HCT116 (cell line): ENCODE results near the gene CFAP47. TPM values are rescaled to one million over a fixed set of nuclear protein-coding genes. Genes with fewer than 3 reads are reported as not detected.

Experiments used
- ATAC-seq: fragments of 200-7000 bp; cut with Tn5 transposase; 2 replicates; pipeline ENCODE4 v1.9.1; 2020; ENCODE audit warnings: mild to moderate bottlenecking, moderate library complexity
- BruUV-seq: library from RNA; stranded (reverse); fragments of 400-500 nt; replicated peaks from 2 replicates; lab custom pipeline; 2021; lab: Mats Ljungman, UMichigan
- CTCF ChIA-PET: fragments of 300-600 bp; sonication (Branson Sonifier 250); formaldehyde crosslinking; loops from one replicate; lab custom pipeline; 2021; ENCODE audit warnings: antibody characterized with exemption; lab: Charles Lee
- POLR2A ChIA-PET: fragments of 300-600, 350-600 bp; sonication (Branson Sonifier 250); formaldehyde crosslinking; loops from one replicate; lab custom pipeline; 2021; ENCODE audit warnings: antibody characterized with exemption; lab: Charles Lee
- RAD21 ChIA-PET, 2 experiments: fragments of 300-600 bp; sonication (Branson Sonifier 250); formaldehyde crosslinking; loops; one replicate each; lab custom pipeline; 2023; ENCODE audit warnings: low total read pairs in 2 of 2; ENCODE audit not compliant: uncharacterized antibody in 2 of 2, unreplicated experiment in 2 of 2, low non-redundant PET in 1 of 2; lab: Charles Lee
- DNase-seq: peaks from one replicate; pipeline ENCODE4 v3.0.0-alpha.2; 2010; ENCODE audit warnings: low read depth, low spot score
- H2AFZ ChIP-seq: fragments of 200-600 bp; shearing (Covaris generic), sonication (generic); 2 replicates; pipeline ENCODE4 v1.6.1; 2017; ENCODE audit warnings: low read depth, mixed run types, mixed read lengths, antibody characterized with exemption, low read length; ENCODE audit not compliant: poor library complexity, severe bottlenecking
- H3K27ac ChIP-seq: 2 replicates; pipeline ENCODE4 v1.5.1; 2012; ENCODE audit warnings: low read depth, low read length
- H3K27me3 ChIP-seq: fragments of 200-600 bp; sonication (generic); 2 replicates; pipeline ENCODE4 v1.6.1; 2016; ENCODE audit warnings: mixed run types, low read length, mixed read lengths; ENCODE audit not compliant: insufficient read depth
- H3K36me3 ChIP-seq, 2 experiments: fragments of 200-500 bp in 1 of 2; fragments of 200-600 bp in 1 of 2; sonication (Bioruptor generic) in 1 of 2; sonication (generic) in 1 of 2; 2 replicates each; pipeline versions ENCODE4 v1.5.1 to v1.6.1; 2014 to 2016; ENCODE audit warnings: low read length in 2 of 2, inconsistent platforms in 1 of 2, mixed read lengths in 1 of 2, mixed run types in 1 of 2; ENCODE audit not compliant: insufficient read depth in 2 of 2, control insufficient read depth in 1 of 2
- H3K4me1 ChIP-seq, 2 experiments: fragments of 200-600 bp in 1 of 2; sonication (generic) in 1 of 2; 2 replicates each; pipeline versions ENCODE4 v1.5.1 to v1.6.1; 2012 to 2017; ENCODE audit warnings: low read length in 2 of 2, inconsistent platforms in 1 of 2, mild to moderate bottlenecking in 1 of 2, mixed read lengths in 1 of 2, mixed run types in 1 of 2, moderate library complexity in 1 of 2; ENCODE audit not compliant: insufficient read depth in 2 of 2, control insufficient read depth in 1 of 2
- H3K4me2 ChIP-seq: fragments of 200-600 bp; sonication (generic); 2 replicates; pipeline ENCODE4 v1.6.1; 2017; ENCODE audit warnings: mixed run types, low read length, mixed read lengths
- H3K4me3 ChIP-seq, 2 experiments: fragments of 200-600 bp in 1 of 2; sonication (generic) in 1 of 2; replicated peaks in 1 of 2; 2 replicates each; pipeline ENCODE4 v1.5.1; 2011 to 2016; ENCODE audit warnings: low read length in 2 of 2, control low read depth in 1 of 2, low read depth in 1 of 2, mild to moderate bottlenecking in 1 of 2, mixed read lengths in 1 of 2, mixed run types in 1 of 2
- H3K79me2 ChIP-seq: fragments of 200-600 bp; sonication (generic); 2 replicates; pipeline ENCODE4 v1.6.1; 2017; ENCODE audit warnings: mild to moderate bottlenecking, mixed run types, low read length, moderate library complexity, mixed read lengths; ENCODE audit not compliant: insufficient read depth
- H3K9ac ChIP-seq: fragments of 200-600 bp; sonication (generic); 2 replicates; pipeline ENCODE4 v1.6.1; 2016; ENCODE audit warnings: low read length, mixed read lengths
- H3K9me2 ChIP-seq: fragments of 200-600 bp; sonication (generic), shearing (Covaris generic); 2 replicates; pipeline ENCODE4 v1.6.1; 2017; ENCODE audit warnings: mixed run types, mild to moderate bottlenecking, moderate library complexity; ENCODE audit not compliant: insufficient read depth
- H3K9me3 ChIP-seq, 2 experiments: fragments of 200-500 bp in 1 of 2; fragments of 200-600 bp in 1 of 2; sonication (Bioruptor generic) in 1 of 2; sonication (generic) in 1 of 2; 2 replicates each; pipeline ENCODE4 v1.6.1; 2014 to 2017; ENCODE audit warnings: low read length in 2 of 2, mixed read lengths in 2 of 2, inconsistent platforms in 1 of 2, low read depth in 1 of 2, mild to moderate bottlenecking in 1 of 2, mixed run types in 1 of 2, moderate library complexity in 1 of 2; ENCODE audit not compliant: control insufficient read depth in 1 of 2, insufficient read depth in 1 of 2
- H4K20me1 ChIP-seq: fragments of 200-600 bp; sonication (generic), shearing (Covaris generic); 2 replicates; pipeline ENCODE4 v1.6.1; 2017; ENCODE audit warnings: mixed run types, mild to moderate bottlenecking, moderate library complexity; ENCODE audit not compliant: insufficient read depth
- CBX3 ChIP-seq: IDR thresholded peaks from 2 replicates; pipeline ENCODE4 v1.6.1; 2012; ENCODE audit warnings: low read depth
- EGR1 ChIP-seq: IDR thresholded peaks from 2 replicates; pipeline ENCODE4 v1.6.1; 2012; ENCODE audit warnings: low read depth
- ELF1 ChIP-seq: IDR thresholded peaks from 2 replicates; pipeline ENCODE4 v1.6.1; 2012; ENCODE audit warnings: low read depth, borderline replicate concordance
- EZH2 ChIP-seq: fragments of 200-600 bp; sonication (generic); IDR thresholded peaks from 2 replicates; pipeline ENCODE4 v1.6.1; 2017; ENCODE audit warnings: antibody characterized with exemption, mixed run types
- EZH2phosphoT487 ChIP-seq: fragments of 200-600 bp; IDR thresholded peaks from 2 replicates; pipeline ENCODE4 v1.6.1; 2018; ENCODE audit warnings: antibody characterized with exemption, borderline replicate concordance
- FOSL1 ChIP-seq: IDR thresholded peaks from 2 replicates; pipeline ENCODE4 v1.6.1; 2012; ENCODE audit warnings: low read depth
- POLR2AphosphoS5 ChIP-seq: IDR thresholded peaks from 2 replicates; pipeline ENCODE4 v1.6.1; 2011; ENCODE audit warnings: mild to moderate bottlenecking, low read depth, low read length, moderate library complexity
- RAD21 ChIP-seq: IDR thresholded peaks from 2 replicates; pipeline ENCODE4 v1.6.1; 2012; ENCODE audit warnings: low read depth, mild to moderate bottlenecking
- SIN3A ChIP-seq: IDR thresholded peaks from 2 replicates; pipeline ENCODE4 v1.6.1; 2012; ENCODE audit warnings: low read depth
- SP1 ChIP-seq: IDR thresholded peaks from 2 replicates; pipeline ENCODE4 v1.6.1; 2012; ENCODE audit warnings: low read depth
- SRF ChIP-seq: IDR thresholded peaks from 2 replicates; pipeline ENCODE4 v1.6.1; 2012; ENCODE audit warnings: low read depth
- TCF7L2 ChIP-seq: IDR thresholded peaks from 2 replicates; pipeline ENCODE4 v1.7.0; 2011; ENCODE audit warnings: borderline replicate concordance, inconsistent platforms; ENCODE audit not compliant: insufficient read depth, insufficient read length; ENCODE audit errors: extremely low read depth
- YY1 ChIP-seq: IDR thresholded peaks from 2 replicates; pipeline ENCODE4 v1.6.1; 2011; ENCODE audit warnings: low read length, low read depth, moderate library complexity, mild to moderate bottlenecking; ENCODE audit not compliant: insufficient replicate concordance; ENCODE audit errors: extremely low read depth
- ZFX ChIP-seq: fragments of 450-650 bp; IDR thresholded peaks from 2 replicates; pipeline ENCODE4 v1.6.1; 2017
- ZNF274 ChIP-seq: fragments of 200-500 bp; sonication (Bioruptor generic); IDR thresholded peaks from 2 replicates; pipeline ENCODE4 v1.6.1; 2014; ENCODE audit warnings: mild to moderate bottlenecking, low read depth, low read length, inconsistent platforms
- intact Hi-C: fragments of 100-400 bp; cut with micrococcal nuclease; formaldehyde crosslinking; loops from 2 replicates; pipeline ENCODE4 v1.10.0; 2022
- total RNA-seq: library from RNA; stranded (reverse); gene quantifications from one replicate; pipeline ENCODE4 v1.2.1, GENCODE V29; 2021; ENCODE audit not compliant: unreplicated experiment
- TF ChIP-seq, protein P1 (sequence below): IDR thresholded peaks from 2 replicates; pipeline ENCODE4 v1.6.1; 2012; ENCODE audit warnings: low read depth
- TF ChIP-seq, protein P2 (sequence below), 3 experiments: fragments of 200-600 bp in 1 of 3; sonication (generic) in 1 of 3; IDR thresholded peaks in 2 of 3; conservative IDR thresholded peaks in 1 of 3; 2 replicates each; pipeline ENCODE4 v1.5.1; 2012 to 2017; ENCODE audit warnings: low read depth in 2 of 3, low read length in 2 of 3, antibody characterized with exemption in 1 of 3, borderline replicate concordance in 1 of 3, control low read depth in 1 of 3, mild to moderate bottlenecking in 1 of 3, mixed read lengths in 1 of 3, mixed run types in 1 of 3, moderate library complexity in 1 of 3; ENCODE audit not compliant: insufficient read depth in 1 of 3
- TF ChIP-seq, protein P3 (sequence below): IDR thresholded peaks from 2 replicates; pipeline ENCODE4 v1.6.1; 2012
- TF ChIP-seq, protein P4 (sequence below): IDR thresholded peaks from 2 replicates; pipeline ENCODE4 v1.6.1; 2011; ENCODE audit warnings: mild to moderate bottlenecking, low read length, moderate library complexity; ENCODE audit not compliant: insufficient replicate concordance; ENCODE audit errors: extremely low read depth
- TF ChIP-seq, protein P5 (sequence below): IDR thresholded peaks from 2 replicates; pipeline ENCODE4 v1.6.1; 2012

CFAP47 gene
- total RNA-seq, 1 experiment from 2014 or later = not detected

DNA sequence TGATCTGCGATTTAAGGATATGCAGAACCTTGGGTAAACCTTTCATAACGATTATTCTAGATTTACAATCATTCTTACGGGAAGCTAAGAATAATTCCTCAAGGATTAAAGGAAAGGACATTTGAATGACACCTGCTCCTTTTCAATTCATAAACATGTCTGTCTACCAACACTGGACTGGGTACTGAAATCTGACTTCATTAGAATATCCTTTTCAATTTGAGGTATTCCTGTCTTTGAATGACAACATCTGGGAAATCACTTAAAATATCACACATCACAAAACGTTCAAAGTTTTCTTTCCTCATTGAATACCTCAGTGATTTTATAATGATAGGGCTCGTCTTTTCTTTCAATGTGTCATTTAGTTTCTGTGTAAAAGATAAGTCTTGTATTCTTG, 87.7 kb downstream of the CFAP47 start:
- no peak for TF ChIP-seq ELF1
- TF ChIP-seq SP1 = no peak
- TF ChIP-seq, protein P1, sequence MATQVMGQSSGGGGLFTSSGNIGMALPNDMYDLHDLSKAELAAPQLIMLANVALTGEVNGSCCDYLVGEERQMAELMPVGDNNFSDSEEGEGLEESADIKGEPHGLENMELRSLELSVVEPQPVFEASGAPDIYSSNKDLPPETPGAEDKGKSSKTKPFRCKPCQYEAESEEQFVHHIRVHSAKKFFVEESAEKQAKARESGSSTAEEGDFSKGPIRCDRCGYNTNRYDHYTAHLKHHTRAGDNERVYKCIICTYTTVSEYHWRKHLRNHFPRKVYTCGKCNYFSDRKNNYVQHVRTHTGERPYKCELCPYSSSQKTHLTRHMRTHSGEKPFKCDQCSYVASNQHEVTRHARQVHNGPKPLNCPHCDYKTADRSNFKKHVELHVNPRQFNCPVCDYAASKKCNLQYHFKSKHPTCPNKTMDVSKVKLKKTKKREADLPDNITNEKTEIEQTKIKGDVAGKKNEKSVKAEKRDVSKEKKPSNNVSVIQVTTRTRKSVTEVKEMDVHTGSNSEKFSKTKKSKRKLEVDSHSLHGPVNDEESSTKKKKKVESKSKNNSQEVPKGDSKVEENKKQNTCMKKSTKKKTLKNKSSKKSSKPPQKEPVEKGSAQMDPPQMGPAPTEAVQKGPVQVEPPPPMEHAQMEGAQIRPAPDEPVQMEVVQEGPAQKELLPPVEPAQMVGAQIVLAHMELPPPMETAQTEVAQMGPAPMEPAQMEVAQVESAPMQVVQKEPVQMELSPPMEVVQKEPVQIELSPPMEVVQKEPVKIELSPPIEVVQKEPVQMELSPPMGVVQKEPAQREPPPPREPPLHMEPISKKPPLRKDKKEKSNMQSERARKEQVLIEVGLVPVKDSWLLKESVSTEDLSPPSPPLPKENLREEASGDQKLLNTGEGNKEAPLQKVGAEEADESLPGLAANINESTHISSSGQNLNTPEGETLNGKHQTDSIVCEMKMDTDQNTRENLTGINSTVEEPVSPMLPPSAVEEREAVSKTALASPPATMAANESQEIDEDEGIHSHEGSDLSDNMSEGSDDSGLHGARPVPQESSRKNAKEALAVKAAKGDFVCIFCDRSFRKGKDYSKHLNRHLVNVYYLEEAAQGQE = no peak
- TF ChIP-seq RAD21 = no peak
- TF ChIP-seq, protein P2, sequence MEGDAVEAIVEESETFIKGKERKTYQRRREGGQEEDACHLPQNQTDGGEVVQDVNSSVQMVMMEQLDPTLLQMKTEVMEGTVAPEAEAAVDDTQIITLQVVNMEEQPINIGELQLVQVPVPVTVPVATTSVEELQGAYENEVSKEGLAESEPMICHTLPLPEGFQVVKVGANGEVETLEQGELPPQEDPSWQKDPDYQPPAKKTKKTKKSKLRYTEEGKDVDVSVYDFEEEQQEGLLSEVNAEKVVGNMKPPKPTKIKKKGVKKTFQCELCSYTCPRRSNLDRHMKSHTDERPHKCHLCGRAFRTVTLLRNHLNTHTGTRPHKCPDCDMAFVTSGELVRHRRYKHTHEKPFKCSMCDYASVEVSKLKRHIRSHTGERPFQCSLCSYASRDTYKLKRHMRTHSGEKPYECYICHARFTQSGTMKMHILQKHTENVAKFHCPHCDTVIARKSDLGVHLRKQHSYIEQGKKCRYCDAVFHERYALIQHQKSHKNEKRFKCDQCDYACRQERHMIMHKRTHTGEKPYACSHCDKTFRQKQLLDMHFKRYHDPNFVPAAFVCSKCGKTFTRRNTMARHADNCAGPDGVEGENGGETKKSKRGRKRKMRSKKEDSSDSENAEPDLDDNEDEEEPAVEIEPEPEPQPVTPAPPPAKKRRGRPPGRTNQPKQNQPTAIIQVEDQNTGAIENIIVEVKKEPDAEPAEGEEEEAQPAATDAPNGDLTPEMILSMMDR (IDR thresholded peaks at IDR 0.05 in 2 of 3, conservative IDR thresholded peaks at IDR 0.05 in 1 of 3; ENCODE audit: borderline replicate concordance in 1 of 3, insufficient read depth in 1 of 3, low read depth in 2 of 3, low read length in 2 of 3) = no peak
- TF ChIP-seq, protein P3, sequence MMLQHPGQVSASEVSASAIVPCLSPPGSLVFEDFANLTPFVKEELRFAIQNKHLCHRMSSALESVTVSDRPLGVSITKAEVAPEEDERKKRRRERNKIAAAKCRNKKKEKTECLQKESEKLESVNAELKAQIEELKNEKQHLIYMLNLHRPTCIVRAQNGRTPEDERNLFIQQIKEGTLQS = no peak
- TF ChIP-seq EZH2 = no peak
- TF ChIP-seq EZH2phosphoT487 = no peak
- TF ChIP-seq, protein P4, sequence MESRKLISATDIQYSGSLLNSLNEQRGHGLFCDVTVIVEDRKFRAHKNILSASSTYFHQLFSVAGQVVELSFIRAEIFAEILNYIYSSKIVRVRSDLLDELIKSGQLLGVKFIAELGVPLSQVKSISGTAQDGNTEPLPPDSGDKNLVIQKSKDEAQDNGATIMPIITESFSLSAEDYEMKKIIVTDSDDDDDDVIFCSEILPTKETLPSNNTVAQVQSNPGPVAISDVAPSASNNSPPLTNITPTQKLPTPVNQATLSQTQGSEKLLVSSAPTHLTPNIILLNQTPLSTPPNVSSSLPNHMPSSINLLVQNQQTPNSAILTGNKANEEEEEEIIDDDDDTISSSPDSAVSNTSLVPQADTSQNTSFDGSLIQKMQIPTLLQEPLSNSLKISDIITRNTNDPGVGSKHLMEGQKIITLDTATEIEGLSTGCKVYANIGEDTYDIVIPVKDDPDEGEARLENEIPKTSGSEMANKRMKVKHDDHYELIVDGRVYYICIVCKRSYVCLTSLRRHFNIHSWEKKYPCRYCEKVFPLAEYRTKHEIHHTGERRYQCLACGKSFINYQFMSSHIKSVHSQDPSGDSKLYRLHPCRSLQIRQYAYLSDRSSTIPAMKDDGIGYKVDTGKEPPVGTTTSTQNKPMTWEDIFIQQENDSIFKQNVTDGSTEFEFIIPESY = no peak
- no peak for TF ChIP-seq POLR2AphosphoS5
- TF ChIP-seq EGR1 = no peak
- TF ChIP-seq YY1 = no peak
- TF ChIP-seq SIN3A = no peak
- no peak for TF ChIP-seq TCF7L2
- no peak for TF ChIP-seq ZNF274
- TF ChIP-seq CBX3 = no peak
- TF ChIP-seq SRF = no peak
- TF ChIP-seq FOSL1 = no peak
- TF ChIP-seq ZFX = no peak
- TF ChIP-seq, protein P5, sequence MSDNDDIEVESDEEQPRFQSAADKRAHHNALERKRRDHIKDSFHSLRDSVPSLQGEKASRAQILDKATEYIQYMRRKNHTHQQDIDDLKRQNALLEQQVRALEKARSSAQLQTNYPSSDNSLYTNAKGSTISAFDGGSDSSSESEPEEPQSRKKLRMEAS = no peak
- Histone ChIP-seq H3K79me2 (no peaks in the 10 kb centered on the region), H3K9me3 (no peaks in the 10 kb centered on the region), H3K4me1 (no peaks in the 10 kb centered on the region), H3K9me2 (no peaks in the 10 kb centered on the region), H3K27ac (no peak overlapping the region), H3K27me3 (no peaks in the 10 kb centered on the region), H4K20me1 (no peaks in the 10 kb centered on the region), H3K36me3 (no peaks in the 10 kb centered on the region), H2AFZ (no peak overlapping the region), H3K4me3 (no peak overlapping the region), H3K9ac (no peak overlapping the region), H3K4me2 (no peak overlapping the region)
- intact Hi-C loops = no loop called here
- POLR2A ChIA-PET = no interaction called here
- no peak for DNase-seq
- RAD21 ChIA-PET = no interaction called here
- ATAC-seq = no peak
- BruUV-seq = no TSS peak
- CTCF ChIA-PET = no interaction called here
